ENCODE results near the gene GPR135.

- TF ChIP-seq CTCF (IDR thresholded peaks at IDR 0.05) (no peak), POLR2A (IDR thresholded peaks at IDR 0.05) (no peak)
Observed at GRCh38 chr14:59461891-59462290, 3.3 kb downstream of the GPR135 start.

Data from Peyer's patch (tissue), 4 donors.